ENCODE data around the gene TMEM59L.

TMEM59L gene

GRCh38 chr19:18656337-18657086 lies 43.8 kb downstream of the TMEM59L start:
- DNase-seq = no peak

- peak in 29 of 58 donors; percentile 7 to 64 (median 36) for DNase-seq
These were observed 45.1 kb downstream of the TMEM59L start for GRCh38 chr19:18657590-18658365.

GRCh38 chr19:18658366-18658855 lies 45.7 kb downstream of the TMEM59L start:
- DNase-seq = no peak

GRCh38 chr19:18659281-18660050 lies 46.8 kb downstream of the TMEM59L start:
- peak in 18 of 58 donors; percentile 13 to 54 (median 32) for DNase-seq

- DNase-seq = peak in 6 of 58 donors; percentile 13 to 37 (median 26)
These were observed 47.6 kb downstream of the TMEM59L start for GRCh38 chr19:18660051-18660910.

- no peak for DNase-seq
These were observed 48.4 kb downstream of the TMEM59L start for GRCh38 chr19:18660939-18661670.

GRCh38 chr19:18662972-18663732 lies 50.5 kb downstream of the TMEM59L start:
- DNase-seq = no peak

GRCh38 chr19:18663940-18664530 lies 51.4 kb downstream of the TMEM59L start:
- DNase-seq = no peak

DNA sequence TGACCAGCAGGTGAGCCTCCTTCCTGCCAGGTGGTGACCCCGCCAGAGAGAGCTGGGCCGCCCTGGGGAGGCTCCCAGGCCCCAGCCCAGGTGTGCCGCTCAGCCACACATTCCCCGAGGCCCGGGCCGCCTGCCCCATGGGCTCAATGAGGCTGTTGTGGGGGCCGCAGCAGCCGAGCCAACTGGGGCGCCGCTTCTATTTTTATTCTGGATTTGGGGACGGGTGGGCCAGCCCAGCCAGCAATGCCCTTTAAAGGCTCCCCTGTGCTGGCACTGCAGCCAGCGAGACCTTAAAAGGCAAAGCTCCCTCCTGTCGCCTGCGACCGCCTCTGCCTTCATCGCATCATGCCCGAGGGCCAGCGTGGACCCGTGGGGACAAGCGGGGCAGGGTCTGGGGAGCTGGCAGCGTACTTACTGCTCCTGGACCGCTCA lies 53.1 kb downstream of the TMEM59L start:
- DNase-seq = peak in 4 of 58 donors; percentile 27 to 49 (median 30)

GRCh38 chr19:18666317-18666716 lies 53.6 kb downstream of the TMEM59L start:
- DNase-seq = no peak

DNA sequence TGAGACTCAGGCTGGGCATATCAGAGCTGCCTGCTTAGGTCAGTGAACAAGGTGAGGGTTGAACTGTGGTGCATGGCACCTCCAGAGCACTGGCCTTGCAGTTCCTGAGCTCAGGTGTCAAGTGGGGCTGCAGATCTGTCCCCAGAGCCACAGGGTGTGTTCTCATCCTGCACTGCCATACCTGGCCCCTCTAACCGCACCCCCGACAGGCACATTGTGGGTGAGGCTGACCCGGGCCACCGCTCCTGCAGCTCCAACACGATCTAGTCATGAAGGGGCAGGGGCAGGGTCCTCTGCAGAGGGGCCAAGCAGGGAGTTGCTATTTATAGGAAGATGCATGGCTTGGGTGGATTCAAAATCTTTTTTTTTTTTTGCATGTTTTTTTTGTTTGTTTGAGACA lies 54.1 kb downstream of the TMEM59L start:
- DNase-seq = no peak

- peak in 4 of 58 donors; percentile 21 to 32 (median 26) for DNase-seq
These were observed 55.0 kb downstream of the TMEM59L start for GRCh38 chr19:18667531-18668251.

GRCh38 chr19:18668252-18668631 lies 55.6 kb downstream of the TMEM59L start:
- no peak for DNase-seq

- no peak for DNase-seq
These were observed 56.3 kb downstream of the TMEM59L start for GRCh38 chr19:18668744-18669523.

DNA sequence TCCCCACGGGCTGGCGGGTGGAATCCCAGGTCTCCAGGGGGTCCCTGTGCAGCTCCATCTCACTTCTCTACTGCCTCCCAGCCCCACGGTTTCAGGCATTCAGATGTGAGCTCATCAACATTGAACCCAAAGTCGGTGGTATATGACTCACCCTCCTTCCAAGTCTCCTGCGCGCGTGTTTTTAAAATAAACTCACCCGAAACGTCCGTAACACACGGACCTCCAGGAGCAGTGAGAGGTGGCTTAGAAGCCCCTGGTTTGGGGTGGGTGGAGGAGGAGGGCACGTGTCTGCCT lies 56.8 kb downstream of the TMEM59L start:
- DNase-seq = no peak

DNA sequence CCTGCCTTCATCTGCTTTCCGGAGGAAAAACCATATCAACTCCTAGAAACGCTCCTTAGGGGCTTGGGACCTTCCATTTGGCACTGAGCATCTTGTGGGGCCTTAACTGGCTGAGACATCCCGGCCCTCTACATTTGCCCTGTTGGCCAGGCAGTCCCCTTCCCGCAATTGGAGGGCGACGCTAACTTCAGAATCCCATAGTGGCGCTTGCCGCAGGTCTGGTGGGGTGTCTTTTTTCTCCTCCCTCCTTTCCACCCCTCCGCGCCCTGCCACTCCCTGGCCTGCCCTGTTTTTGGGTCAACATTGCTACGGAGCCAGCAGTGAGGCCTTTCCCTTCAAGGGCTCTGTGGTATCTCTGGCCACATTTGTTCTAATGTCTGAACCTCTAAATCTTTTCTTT lies 57.2 kb downstream of the TMEM59L start:
- DNase-seq = no peak

GRCh38 chr19:18670312-18670711 lies 57.6 kb downstream of the TMEM59L start:
- no peak for DNase-seq

Data from anterior cingulate cortex (tissue), 58 donors.